ENCODE data around the gene IP6K1.

IP6K1 gene

GRCh38 chr3:49732597-49732996 lies 53.7 kb downstream of the IP6K1 start:
- TF ChIP-seq CTCF (IDR thresholded peaks at IDR 0.05; ENCODE audit: borderline replicate concordance, control extremely low read depth, extremely low read depth, insufficient read depth, missing control alignments) = no peak
- in situ Hi-C loops (cut with MboI; ENCODE audit: low sequenced_read_pairs, unreplicated experiment) = no loop called here
- no peak for DNase-seq (ENCODE audit: low spot score)

GRCh38 chr3:49729966-49730609 lies 56.3 kb downstream of the IP6K1 start:
- in situ Hi-C loops (cut with MboI; ENCODE audit: low sequenced_read_pairs, unreplicated experiment) = no loop called here
- no peak for DNase-seq (ENCODE audit: low spot score)
- TF ChIP-seq CTCF (IDR thresholded peaks at IDR 0.05; ENCODE audit: borderline replicate concordance, control extremely low read depth, extremely low read depth, insufficient read depth, missing control alignments) = no peak

GRCh38 chr3:49727924-49728361 lies 58.4 kb downstream of the IP6K1 start:
- no peak for TF ChIP-seq CTCF (IDR thresholded peaks at IDR 0.05; ENCODE audit: borderline replicate concordance, control extremely low read depth, extremely low read depth, insufficient read depth, missing control alignments)
- no peak for DNase-seq (ENCODE audit: low spot score)
- in situ Hi-C loops (cut with MboI; ENCODE audit: low sequenced_read_pairs, unreplicated experiment) = no loop called here

- DNase-seq (ENCODE audit: low spot score) = peak; percentile 61
- in situ Hi-C loops (cut with MboI; ENCODE audit: low sequenced_read_pairs, unreplicated experiment) = no loop called here
- no peak for TF ChIP-seq CTCF (IDR thresholded peaks at IDR 0.05; ENCODE audit: borderline replicate concordance, control extremely low read depth, extremely low read depth, insufficient read depth, missing control alignments)
These were observed 59.0 kb downstream of the IP6K1 start for GRCh38 chr3:49727154-49727923.

- TF ChIP-seq CTCF (IDR thresholded peaks at IDR 0.05; ENCODE audit: borderline replicate concordance, control extremely low read depth, extremely low read depth, insufficient read depth, missing control alignments) = no peak
- peak; percentile 15 for DNase-seq (ENCODE audit: low spot score)
- in situ Hi-C loops (cut with MboI; ENCODE audit: low sequenced_read_pairs, unreplicated experiment) = no loop called here
These were observed 60.2 kb downstream of the IP6K1 start for GRCh38 chr3:49725906-49726681.

- in situ Hi-C loops (cut with MboI; ENCODE audit: low sequenced_read_pairs, unreplicated experiment) = no loop called here
- no peak for TF ChIP-seq CTCF (IDR thresholded peaks at IDR 0.05; ENCODE audit: borderline replicate concordance, control extremely low read depth, extremely low read depth, insufficient read depth, missing control alignments)
- peak; percentile 62 for DNase-seq (ENCODE audit: low spot score)
These were observed 61.8 kb downstream of the IP6K1 start for GRCh38 chr3:49724586-49724985.
